ENCODE measurements around the gene SPATA20.

DNA sequence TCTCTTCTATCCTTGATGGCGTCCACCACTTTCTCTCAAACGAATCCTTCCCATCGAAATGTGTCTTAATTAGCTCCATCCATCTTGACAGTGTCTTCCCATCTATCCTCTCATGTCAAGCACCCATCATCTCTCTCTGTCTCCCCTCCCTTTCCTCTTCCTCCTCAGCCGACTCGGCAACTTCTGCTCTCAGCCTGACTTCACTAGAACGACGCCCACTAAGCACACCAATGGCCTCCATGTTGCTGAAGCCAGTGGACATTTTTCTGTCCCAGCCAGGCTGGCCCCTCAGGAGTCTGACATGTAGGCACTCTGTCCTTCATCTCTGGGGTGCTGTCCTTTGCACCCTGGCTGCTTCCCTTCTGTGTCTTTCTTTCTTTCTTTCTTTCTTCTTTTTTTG is 2.5 kb upstream of the SPATA20 start:
- TF ChIP-seq, protein P1, sequence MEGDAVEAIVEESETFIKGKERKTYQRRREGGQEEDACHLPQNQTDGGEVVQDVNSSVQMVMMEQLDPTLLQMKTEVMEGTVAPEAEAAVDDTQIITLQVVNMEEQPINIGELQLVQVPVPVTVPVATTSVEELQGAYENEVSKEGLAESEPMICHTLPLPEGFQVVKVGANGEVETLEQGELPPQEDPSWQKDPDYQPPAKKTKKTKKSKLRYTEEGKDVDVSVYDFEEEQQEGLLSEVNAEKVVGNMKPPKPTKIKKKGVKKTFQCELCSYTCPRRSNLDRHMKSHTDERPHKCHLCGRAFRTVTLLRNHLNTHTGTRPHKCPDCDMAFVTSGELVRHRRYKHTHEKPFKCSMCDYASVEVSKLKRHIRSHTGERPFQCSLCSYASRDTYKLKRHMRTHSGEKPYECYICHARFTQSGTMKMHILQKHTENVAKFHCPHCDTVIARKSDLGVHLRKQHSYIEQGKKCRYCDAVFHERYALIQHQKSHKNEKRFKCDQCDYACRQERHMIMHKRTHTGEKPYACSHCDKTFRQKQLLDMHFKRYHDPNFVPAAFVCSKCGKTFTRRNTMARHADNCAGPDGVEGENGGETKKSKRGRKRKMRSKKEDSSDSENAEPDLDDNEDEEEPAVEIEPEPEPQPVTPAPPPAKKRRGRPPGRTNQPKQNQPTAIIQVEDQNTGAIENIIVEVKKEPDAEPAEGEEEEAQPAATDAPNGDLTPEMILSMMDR (conservative IDR thresholded peaks at IDR 0.05; ENCODE audit: low read depth, low read length) = no peak
- TF ChIP-seq EZH2 (IDR thresholded peaks at IDR 0.05; ENCODE audit: borderline replicate concordance, low read depth, low read length, poor library complexity, severe bottlenecking) = no peak

All from A673 (cell line).